CD4-positive, alpha-beta T cell treated with Interferon gamma for 1 hour (primary cell): ENCODE measurements around the gene HMCES.
A peak's percentile ranks its signal among the peaks of the same experiment; 100 is the strongest.
"Not testable (repeated sequence)": the region's sequence is repeated elsewhere in the genome, so short reads cannot be mapped to it uniquely, and the experiment has no call there.

Source experiments
- DNase-seq: peaks from one replicate; pipeline ENCODE4 v3.0.0-alpha.2; 2020

The HMCES gene

GRCh38 chr3:129259612-129260477 is 18.8 kb upstream of the HMCES start:
- no peak for DNase-seq

DNA sequence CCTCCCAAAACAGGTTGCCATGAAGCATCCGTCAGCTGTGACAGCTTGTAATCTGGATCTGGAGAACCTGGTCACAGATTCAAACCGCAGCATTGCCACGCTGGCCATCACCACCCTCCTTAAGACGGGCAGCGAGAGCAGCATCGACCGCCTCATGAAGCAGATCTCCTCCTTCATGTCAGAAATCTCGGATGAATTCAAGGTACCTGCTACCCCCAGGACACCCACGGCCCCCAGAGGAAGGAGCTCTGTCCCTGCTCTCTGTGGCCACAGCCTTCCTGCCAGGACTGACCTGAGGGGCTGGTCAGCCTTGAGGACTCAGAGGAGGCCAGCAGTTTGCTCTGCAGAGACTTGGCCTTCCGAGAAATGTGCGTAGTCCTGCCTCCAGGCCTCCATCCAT is 18.1 kb upstream of the HMCES start:
- no peak for DNase-seq

DNA sequence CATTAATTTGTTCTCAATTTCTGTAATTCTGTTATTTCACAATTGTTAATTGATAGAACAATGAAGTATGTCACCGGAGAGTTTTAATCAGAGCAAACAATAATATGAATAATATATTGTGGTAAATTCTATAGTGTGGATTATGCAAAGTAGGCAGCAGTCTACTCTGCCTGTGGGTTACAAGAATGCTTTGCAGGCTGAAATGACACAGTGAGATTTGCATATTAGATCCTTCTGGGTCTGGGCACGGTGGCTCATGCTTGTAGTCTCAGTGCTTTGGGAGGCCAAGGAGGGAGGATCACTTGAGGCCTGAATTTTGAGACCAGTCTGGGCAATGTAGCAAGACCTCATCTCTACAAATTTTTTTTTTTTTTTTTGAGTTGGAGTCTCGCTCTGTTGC is 16.8 kb upstream of the HMCES start:
- no peak for DNase-seq

DNA sequence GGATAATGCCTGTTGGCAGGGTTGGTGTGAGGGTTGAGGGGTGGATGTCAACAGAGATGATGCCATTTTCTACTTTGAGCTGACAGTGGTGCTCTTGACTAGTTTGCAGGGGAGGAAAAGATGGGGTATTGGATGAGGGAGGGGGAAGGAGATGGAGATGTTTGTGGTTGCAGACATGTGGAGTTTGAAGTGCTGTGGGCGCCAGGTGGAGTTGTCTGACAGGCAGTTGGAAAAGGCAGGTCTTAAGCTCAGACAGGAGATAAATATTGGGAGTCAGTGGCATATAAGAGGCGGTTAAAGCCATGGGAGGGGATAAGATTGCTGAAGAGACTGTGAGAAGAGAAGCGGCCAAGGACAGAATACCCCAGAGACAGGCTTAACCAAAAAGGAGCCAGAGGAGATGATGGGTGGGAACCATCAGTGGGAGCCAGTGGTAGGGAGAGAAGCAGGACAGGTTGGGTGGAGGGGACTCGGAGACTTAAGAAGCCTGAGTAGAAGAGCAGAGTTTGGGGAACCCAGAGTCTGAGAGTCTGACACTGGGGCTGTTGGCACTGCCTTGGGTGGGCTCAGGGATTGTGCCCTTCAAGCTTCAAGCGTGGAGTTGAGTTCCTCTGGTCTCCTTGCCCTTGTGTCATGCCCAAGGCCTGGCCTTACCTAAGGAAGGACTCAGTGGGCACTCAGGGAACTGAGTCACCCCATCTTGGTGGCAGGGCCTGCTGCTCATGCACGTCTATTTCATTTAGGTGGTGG is 15.3 kb upstream of the HMCES start:
- DNase-seq: no peak

- not testable (repeated sequence) for DNase-seq
Measured at GRCh38 chr3:129264994-129265393, 13.7 kb upstream of the HMCES start.

DNA sequence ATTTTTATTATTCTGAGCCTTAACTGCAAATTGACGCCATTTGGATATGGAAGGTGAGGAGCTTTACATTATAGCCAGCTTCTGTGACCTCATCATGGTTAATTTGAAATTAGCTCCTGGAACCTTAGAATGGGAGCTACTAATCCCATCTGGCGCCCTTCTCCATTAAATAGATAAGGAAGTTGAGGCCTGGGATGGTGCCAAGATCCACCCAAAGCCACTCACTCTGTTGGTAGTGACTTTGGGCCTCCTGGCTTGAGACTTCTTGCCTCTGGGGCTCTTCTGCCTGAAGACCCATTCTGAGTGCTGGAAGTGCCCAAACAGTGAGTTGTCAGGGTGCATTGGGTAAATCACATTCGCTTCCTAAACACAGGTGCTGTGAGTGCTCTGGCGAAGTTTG is 12.0 kb upstream of the HMCES start:
- no peak for DNase-seq

DNA sequence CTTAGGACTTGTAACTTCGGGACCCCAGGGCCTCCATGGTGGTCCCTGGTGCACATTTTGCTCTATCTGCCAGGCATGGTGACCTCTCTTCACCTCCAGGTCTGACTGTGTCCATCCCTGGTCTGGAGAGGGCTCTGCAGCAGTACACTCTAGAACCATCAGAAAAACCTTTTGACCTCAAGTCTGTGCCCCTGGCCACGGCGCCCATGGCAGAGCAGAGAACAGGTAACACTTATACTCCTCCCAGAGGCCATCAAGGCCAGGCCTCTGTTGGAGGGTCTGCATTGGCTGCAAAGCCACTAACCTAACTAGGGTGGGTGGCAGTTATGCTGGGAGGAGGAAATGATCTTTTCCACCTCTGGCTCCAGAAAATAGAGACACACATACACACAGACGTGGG is 10.3 kb upstream of the HMCES start:
- DNase-seq: no peak

- DNase-seq: no peak
Measured at GRCh38 chr3:129271674-129272073, 7.0 kb upstream of the HMCES start.

DNA sequence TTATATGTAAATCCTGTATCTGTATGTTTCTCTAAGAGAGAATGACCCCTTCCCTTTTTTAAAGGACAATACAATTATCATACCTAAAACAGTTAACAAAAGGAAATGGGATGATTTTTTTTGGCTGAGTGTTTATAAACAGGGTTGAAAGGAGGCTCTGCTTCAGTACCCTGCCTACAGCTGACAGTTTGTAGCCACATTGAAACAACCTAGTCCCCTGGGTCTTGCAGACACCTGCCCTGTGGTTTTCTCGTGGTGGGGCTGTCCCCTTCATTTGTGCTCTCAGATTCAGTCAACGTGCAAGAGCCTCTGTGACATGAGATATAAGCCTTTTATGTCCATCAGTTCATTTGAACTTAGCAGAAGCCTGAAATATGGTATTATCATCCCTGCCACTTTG is 2.3 kb upstream of the HMCES start:
- DNase-seq: peak; percentile 71

DNA sequence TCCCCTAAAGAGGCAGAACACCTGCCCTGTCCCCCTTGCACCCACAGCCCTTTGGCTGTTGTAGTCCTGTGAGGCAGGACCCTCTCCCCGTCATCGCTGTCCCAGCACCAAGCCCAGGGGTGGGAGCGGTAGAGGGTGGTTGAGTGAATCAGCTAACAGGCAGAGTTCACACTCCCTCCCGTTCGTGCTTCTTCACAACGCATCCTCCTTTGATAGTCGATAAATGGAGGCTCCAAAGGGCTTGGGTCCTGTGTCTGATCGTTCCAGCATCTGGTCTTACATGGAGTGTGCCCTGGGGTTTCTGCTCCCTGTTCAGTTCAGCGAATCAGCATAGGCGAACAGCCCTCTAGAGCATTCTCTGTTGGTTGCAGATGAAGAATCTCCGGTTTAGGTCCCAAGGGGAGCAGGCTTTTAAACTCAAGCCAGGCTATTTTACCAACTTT is 820 bp upstream of the HMCES start:
- DNase-seq: no peak

DNA sequence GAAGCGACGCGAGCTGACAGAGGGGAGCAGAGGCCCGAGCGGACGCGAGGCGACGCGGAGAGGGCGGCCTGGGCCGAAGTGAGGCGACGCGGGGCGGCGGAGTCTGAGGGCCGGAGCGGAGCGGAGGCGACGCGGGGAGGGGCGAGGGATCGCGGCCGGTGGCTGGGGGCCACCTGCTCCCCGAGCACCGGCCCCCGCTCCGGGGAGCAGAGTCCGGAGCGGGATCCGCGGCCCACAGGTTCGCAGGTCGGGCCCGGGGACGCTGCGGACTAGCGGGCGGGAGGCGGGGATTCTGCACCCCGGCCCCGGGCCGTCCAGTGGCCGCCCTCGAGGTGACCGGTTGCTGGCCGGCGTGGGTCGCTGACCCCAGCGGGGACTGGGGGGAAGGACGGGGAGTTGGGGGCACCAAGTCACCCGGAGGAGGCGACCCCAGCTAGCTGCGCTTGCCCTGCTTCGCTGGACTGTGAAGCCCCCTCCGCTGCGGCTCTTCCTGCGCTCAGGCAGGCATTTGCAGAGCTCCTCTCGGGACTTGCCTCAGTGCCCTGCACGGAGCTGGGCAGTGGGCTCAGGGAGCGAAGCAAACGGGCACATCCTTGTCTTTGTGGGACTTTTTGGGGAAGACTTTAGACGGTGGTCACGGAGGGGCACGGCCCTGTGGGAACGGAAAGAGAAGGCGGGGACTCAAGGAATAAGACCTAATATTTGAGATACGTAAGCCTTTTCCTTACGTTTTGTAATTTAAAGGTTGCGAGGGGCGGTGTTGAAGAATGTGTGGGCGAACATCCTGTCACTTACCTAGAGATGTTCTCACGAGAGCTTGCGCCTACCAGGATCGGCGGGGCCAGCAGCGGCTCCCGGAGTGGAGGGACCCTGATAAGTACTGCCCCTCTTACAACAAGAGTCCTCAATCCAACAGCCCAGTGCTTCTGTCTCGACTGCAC is 566 bp downstream of the HMCES start:
- peak; percentile 31 for DNase-seq

GRCh38 chr3:129280183-129280582 is 1.5 kb downstream of the HMCES start:
- DNase-seq: no peak

DNA sequence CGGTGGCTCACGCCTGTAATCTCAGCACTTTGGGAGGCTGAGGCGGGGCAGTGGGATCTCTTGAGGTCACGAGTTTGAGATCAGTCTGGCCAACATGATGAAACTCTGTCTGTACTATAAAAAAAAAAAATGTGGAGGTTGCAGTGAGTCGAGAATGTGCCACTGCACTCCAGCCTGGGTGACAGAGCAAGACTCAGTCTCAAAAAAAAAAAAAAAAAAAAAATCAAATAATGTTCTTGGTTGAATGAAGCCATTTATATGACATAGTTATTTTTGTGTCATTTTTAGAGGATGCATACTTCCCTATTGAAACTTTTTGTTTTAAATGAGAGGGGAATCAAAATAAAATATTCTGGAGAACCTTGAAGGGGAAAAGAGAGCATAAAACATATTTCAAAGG is 3.1 kb downstream of the HMCES start:
- DNase-seq: no peak

GRCh38 chr3:129282727-129283327 is 4.2 kb downstream of the HMCES start:
- DNase-seq: no peak

DNA sequence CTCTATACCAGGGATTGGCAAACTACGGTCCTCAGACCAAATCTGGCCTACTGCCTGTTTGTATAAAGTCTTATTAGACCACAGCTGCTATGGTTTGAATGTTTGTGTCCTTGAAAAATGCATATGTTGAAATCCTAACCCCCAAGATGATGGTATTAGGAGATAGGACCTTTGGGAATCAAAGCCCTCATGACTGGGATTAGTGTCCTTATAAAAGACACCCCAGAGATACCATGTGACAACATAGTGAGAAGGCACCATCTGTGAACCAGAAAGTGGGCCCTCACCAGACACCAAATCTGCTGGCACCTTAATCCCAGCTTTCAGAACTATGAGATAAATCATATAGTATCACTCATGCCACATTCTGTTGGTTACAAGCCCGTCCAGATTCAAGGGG is 7.4 kb downstream of the HMCES start:
- DNase-seq: no peak

DNA sequence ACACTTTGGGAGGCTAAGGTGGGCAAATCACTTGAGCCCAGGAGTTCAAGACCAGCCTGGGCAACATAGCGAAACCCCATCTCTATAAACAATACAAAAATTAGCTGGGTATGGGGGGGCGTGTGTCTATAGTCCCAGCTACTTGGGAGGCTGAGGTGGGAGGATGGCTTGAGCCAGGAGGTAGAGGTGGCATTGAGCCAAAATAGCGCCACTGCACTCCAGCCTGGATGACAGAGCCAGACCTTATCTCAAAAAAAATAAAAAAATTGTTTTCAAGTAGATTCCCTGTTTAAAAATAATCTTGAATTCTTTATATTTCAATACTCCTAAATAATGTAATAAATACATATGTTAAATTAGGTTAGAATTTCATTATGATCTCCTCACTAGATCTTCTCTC is 9.8 kb downstream of the HMCES start:
- DNase-seq: no peak

GRCh38 chr3:129289201-129289921 is 10.7 kb downstream of the HMCES start:
- no peak for DNase-seq

DNA sequence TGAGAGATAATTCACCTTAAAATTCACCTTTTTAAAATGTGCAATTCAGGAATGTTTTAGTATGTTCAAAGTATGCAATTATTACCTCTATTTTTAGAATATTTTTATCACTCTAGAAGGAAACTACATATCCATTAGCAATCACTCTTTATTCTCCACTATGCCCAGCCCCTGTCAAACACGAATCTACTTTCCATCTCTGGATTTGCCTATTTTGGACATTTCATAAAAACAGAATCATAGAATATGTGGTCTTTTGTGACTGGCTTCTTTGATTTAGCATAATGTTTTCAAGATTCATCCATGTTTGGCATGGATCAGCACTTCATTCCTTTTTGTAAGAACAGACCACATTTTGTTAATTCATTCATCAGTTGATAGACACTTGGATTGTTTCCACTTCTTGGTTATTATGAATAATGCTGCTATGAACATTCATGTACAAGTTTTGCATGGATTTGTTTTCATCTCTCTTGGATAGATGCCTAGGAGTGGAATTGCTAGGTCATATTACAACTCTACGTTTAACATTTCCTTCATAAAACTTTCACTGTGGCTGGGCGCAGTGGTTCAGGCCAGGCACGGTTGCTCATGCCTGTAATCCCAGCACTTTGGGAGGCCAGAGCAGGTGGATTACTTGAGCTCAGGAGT is 12.7 kb downstream of the HMCES start:
- no peak for DNase-seq

GRCh38 chr3:129295286-129295685 is 16.6 kb downstream of the HMCES start:
- no peak for DNase-seq

DNA sequence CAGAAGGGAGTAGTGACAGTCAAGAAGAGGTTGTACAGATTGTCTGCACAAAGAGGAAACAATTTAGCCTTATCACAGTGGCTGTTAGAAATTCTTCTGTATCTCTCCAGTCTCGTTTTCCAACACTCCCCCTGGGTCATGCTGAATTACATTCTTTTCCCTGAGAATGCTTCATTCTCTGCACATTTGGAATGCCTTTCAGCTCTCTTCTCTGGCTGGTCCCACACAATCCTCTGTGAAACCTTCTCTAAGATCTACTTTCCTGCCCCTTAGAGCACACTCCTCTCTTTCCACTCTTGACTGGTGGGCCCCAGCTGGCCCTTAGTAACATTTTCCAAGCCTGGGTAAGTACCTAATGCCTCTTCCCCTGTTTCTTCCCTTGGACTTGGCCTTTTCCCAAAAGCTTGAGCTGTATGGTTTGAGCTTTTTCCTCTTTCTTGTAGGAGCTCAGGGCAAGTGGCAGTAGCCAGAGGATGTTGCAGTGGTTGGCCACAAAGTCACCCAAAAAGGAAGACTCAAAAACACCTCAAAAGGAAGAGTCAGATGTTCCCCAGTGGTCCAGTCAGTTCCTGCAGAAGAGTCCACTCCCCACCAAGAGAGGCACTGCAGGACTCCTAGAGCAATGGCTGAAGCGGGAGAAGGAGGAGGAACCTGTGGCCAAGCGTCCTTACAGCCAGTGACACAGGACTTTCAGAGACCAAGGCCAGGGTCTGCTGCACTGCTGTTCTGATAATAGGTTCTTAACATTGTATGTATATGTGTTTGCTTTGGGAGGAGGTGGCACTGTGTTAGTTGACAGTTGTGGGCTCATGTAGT is 25.7 kb downstream of the HMCES start:
- DNase-seq: no peak

- DNase-seq: no peak
Measured at GRCh38 chr3:129304962-129305222, 26.2 kb downstream of the HMCES start.
